Gastroesophageal sphincter (tissue), 3 donors: Measurements from ENCODE around the gene SH2B2.

Experiments
- EP300 ChIP-seq: sonication (generic); formaldehyde crosslinking; IDR thresholded peaks from one replicate; pipeline ENCODE4 v1.6.1; 2017; ENCODE audit warnings: antibody characterized with exemption, mild to moderate bottlenecking
- POLR2A ChIP-seq, 2 donors: fragments of 450-650 bp; IDR thresholded peaks; one replicate each; pipeline ENCODE4 v1.6.1; 2017; ENCODE audit warnings: antibody characterized with exemption in 2 of 2, mild to moderate bottlenecking in 2 of 2, moderate library complexity in 1 of 2
- POLR2AphosphoS5 ChIP-seq: sonication (generic); formaldehyde crosslinking; IDR thresholded peaks from one replicate; pipeline ENCODE4 v1.6.1; 2017; ENCODE audit warnings: antibody characterized with exemption
- TF ChIP-seq, protein P1 (sequence below), 4 experiments: fragments of 200-600 bp in 2 of 4; fragments of 450-650 bp in 2 of 4; sonication (generic) in 1 of 4; IDR thresholded peaks; one replicate each; pipeline ENCODE4 v1.5.1; 2017 to 2019; ENCODE audit warnings: antibody characterized with exemption in 4 of 4, mild to moderate bottlenecking in 2 of 4, moderate library complexity in 2 of 4

DNA sequence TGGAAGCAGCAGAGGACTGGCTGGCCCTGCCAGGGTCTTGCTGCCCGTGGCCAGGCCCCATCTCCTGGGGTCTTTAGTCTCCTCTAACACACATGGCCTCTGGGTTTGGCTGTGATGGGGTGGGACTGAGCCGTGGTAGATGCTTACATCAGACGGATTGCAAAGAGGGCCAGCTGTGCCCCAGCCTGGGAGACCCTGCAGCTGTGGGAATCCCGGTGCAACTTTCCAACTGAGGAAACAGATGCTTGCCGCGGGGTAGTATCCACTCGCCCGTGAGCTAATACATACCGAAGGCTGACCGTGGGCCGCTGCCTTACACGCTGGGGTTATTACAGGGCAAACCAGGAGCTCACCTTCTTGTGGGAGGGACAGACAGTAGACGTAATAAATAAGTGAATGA is 24.1 kb upstream of the SH2B2 start:
- TF ChIP-seq, protein P1, sequence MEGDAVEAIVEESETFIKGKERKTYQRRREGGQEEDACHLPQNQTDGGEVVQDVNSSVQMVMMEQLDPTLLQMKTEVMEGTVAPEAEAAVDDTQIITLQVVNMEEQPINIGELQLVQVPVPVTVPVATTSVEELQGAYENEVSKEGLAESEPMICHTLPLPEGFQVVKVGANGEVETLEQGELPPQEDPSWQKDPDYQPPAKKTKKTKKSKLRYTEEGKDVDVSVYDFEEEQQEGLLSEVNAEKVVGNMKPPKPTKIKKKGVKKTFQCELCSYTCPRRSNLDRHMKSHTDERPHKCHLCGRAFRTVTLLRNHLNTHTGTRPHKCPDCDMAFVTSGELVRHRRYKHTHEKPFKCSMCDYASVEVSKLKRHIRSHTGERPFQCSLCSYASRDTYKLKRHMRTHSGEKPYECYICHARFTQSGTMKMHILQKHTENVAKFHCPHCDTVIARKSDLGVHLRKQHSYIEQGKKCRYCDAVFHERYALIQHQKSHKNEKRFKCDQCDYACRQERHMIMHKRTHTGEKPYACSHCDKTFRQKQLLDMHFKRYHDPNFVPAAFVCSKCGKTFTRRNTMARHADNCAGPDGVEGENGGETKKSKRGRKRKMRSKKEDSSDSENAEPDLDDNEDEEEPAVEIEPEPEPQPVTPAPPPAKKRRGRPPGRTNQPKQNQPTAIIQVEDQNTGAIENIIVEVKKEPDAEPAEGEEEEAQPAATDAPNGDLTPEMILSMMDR (IDR thresholded peaks at IDR 0.05) = no peak
- TF ChIP-seq POLR2A (IDR thresholded peaks at IDR 0.05) = no peak
- no peak for TF ChIP-seq POLR2AphosphoS5
- no peak for TF ChIP-seq EP300
